Neuron (in vitro differentiated cells): ENCODE measurements around the gene CLEC11A.
A peak's percentile ranks its signal among the peaks of the same experiment; 100 is the strongest.

Source experiments
- H2AFZ ChIP-seq: one replicate; pipeline ENCODE4 v1.6.1; 2013; ENCODE audit warnings: low read depth, mild to moderate bottlenecking, inconsistent platforms, low read length, moderate library complexity
- H3K27me3 ChIP-seq: one replicate; pipeline ENCODE4 v1.6.1; 2013; ENCODE audit warnings: low read length; ENCODE audit not compliant: insufficient read depth
- H3K36me3 ChIP-seq: one replicate; pipeline ENCODE4 v1.6.1; 2013; ENCODE audit warnings: low read length; ENCODE audit not compliant: insufficient read depth
- H3K4me1 ChIP-seq: one replicate; pipeline ENCODE4 v1.6.1; 2013; ENCODE audit warnings: low read length; ENCODE audit not compliant: insufficient read depth
- H3K4me3 ChIP-seq: 2 replicates; pipeline ENCODE4 v1.5.1; 2013; ENCODE audit warnings: mild to moderate bottlenecking, low read length, moderate library complexity
- H3K9me3 ChIP-seq: one replicate; pipeline ENCODE4 v1.6.1; 2013; ENCODE audit warnings: low read length

Gene CLEC11A

GRCh38 chr19:50723069-50723468 is at the start of gene CLEC11A:
TSS of gene CLEC11A (plus strand) at chr19:50723364. CDS start at chr19:50723526, 162 bp downstream.
- Histone ChIP-seq H3K4me3 (peak within 1 kb of the TSS; percentile 64), H3K4me1 (peaks cover 21% of the 10 kb centered on the region), H3K36me3 (no peaks in the 10 kb centered on the region), H3K9me3 (no peaks in the 10 kb centered on the region), H3K27me3 (peaks cover 21% of the 10 kb centered on the region), H2AFZ (peak within 1 kb of the TSS; percentile 77)

- no peaks in the 10 kb centered on the region for H3K9me3 ChIP-seq
- H3K27me3 ChIP-seq: no peaks in the 10 kb centered on the region
- no peaks in the 10 kb centered on the region for H3K4me1 ChIP-seq
- H3K36me3 ChIP-seq: no peaks in the 10 kb centered on the region
- no peak overlapping the region for H3K4me3 ChIP-seq
- no peak overlapping the region for H2AFZ ChIP-seq
Measured at GRCh38 chr19:50676625-50677197, 46.5 kb upstream of the CLEC11A start.

GRCh38 chr19:50677636-50678035 is 45.5 kb upstream of the CLEC11A start:
- no peak overlapping the region for H2AFZ ChIP-seq
- no peak overlapping the region for H3K4me3 ChIP-seq
- no peaks in the 10 kb centered on the region for H3K27me3 ChIP-seq
- H3K36me3 ChIP-seq: no peaks in the 10 kb centered on the region
- no peaks in the 10 kb centered on the region for H3K9me3 ChIP-seq
- H3K4me1 ChIP-seq: no peaks in the 10 kb centered on the region

- H3K4me3 ChIP-seq: no peak overlapping the region
- no peaks in the 10 kb centered on the region for H3K4me1 ChIP-seq
- no peaks in the 10 kb centered on the region for H3K9me3 ChIP-seq
- no peak overlapping the region for H2AFZ ChIP-seq
- no peaks in the 10 kb centered on the region for H3K27me3 ChIP-seq
- H3K36me3 ChIP-seq: no peaks in the 10 kb centered on the region
Measured at GRCh38 chr19:50678323-50678722, 44.8 kb upstream of the CLEC11A start.

- Histone ChIP-seq H3K27me3 (no peaks in the 10 kb centered on the region), H3K9me3 (no peaks in the 10 kb centered on the region), H3K4me3 (no peak overlapping the region), H3K36me3 (no peaks in the 10 kb centered on the region), H3K4me1 (no peaks in the 10 kb centered on the region), H2AFZ (no peak overlapping the region)
Measured at GRCh38 chr19:50679177-50680125, 43.7 kb upstream of the CLEC11A start.

GRCh38 chr19:50686310-50687032 is 36.7 kb upstream of the CLEC11A start:
- Histone ChIP-seq H3K4me1 (no peaks in the 10 kb centered on the region), H3K9me3 (no peaks in the 10 kb centered on the region), H2AFZ (no peak overlapping the region), H3K36me3 (no peaks in the 10 kb centered on the region), H3K4me3 (no peak overlapping the region), H3K27me3 (no peaks in the 10 kb centered on the region)

- Histone ChIP-seq H3K4me1 (peaks cover 14% of the 10 kb centered on the region), H3K27me3 (no peaks in the 10 kb centered on the region), H3K4me3 (no peak overlapping the region), H3K36me3 (no peaks in the 10 kb centered on the region), H3K9me3 (no peaks in the 10 kb centered on the region), H2AFZ (no peak overlapping the region)
Measured at GRCh38 chr19:50688766-50689165, 34.4 kb upstream of the CLEC11A start.

GRCh38 chr19:50690439-50690838 is 32.7 kb upstream of the CLEC11A start:
- Histone ChIP-seq H2AFZ (no peak overlapping the region), H3K9me3 (no peaks in the 10 kb centered on the region), H3K27me3 (no peaks in the 10 kb centered on the region), H3K36me3 (no peaks in the 10 kb centered on the region), H3K4me1 (peaks cover 22% of the 10 kb centered on the region), H3K4me3 (no peak overlapping the region)

- Histone ChIP-seq H3K9me3 (no peaks in the 10 kb centered on the region), H3K36me3 (no peaks in the 10 kb centered on the region), H2AFZ (peak overlapping the region; percentile 33), H3K4me3 (peak overlapping the region; percentile 33), H3K27me3 (no peaks in the 10 kb centered on the region), H3K4me1 (peaks cover 29% of the 10 kb centered on the region)
Measured at GRCh38 chr19:50693064-50693975, 29.8 kb upstream of the CLEC11A start.

GRCh38 chr19:50694815-50695145 is 28.4 kb upstream of the CLEC11A start:
- Histone ChIP-seq H3K4me3 (peak overlapping the region; percentile 33), H3K27me3 (no peaks in the 10 kb centered on the region), H3K9me3 (no peaks in the 10 kb centered on the region), H3K36me3 (no peaks in the 10 kb centered on the region), H3K4me1 (peaks cover 29% of the 10 kb centered on the region), H2AFZ (no peak overlapping the region)

- H3K27me3 ChIP-seq: no peaks in the 10 kb centered on the region
- H3K4me3 ChIP-seq: peak overlapping the region; percentile 51
- no peaks in the 10 kb centered on the region for H3K9me3 ChIP-seq
- H3K36me3 ChIP-seq: no peaks in the 10 kb centered on the region
- H3K4me1 ChIP-seq: peaks cover 29% of the 10 kb centered on the region
- H2AFZ ChIP-seq: peak overlapping the region; percentile 57
Measured at GRCh38 chr19:50695251-50696093, 27.7 kb upstream of the CLEC11A start.

GRCh38 chr19:50696094-50696483 is 27.1 kb upstream of the CLEC11A start:
- Histone ChIP-seq H3K9me3 (no peaks in the 10 kb centered on the region), H3K4me1 (peaks cover 29% of the 10 kb centered on the region), H3K27me3 (no peaks in the 10 kb centered on the region), H3K4me3 (peak overlapping the region; percentile 51), H2AFZ (no peak overlapping the region), H3K36me3 (no peaks in the 10 kb centered on the region)
